Activated T-helper 2 cell treated with anti-CD3 and anti-CD28 coated beads, Interferon-gamma antibody, Interleukin-2, Interleukin-4, amounts not matched to agents 10 μg/mL and 5 μg/mL and 100 μg/mL, durations not matched to agents 14 hours and 24 hours and 36 hours (primary cell): ENCODE measurements around the gene IRF2BPL. TPM values are rescaled to one million over a fixed set of nuclear protein-coding genes. Genes with fewer than 3 reads are reported as not detected.
A peak's percentile ranks its signal among the peaks of the same experiment; 100 is the strongest.
"Not testable (repeated sequence)": the region's sequence is repeated elsewhere in the genome, so short reads cannot be mapped to it uniquely, and the experiment has no call there.

ENCODE experiments used
- DNase-seq: peaks from one replicate; pipeline ENCODE4 v3.0.0; 2021; ENCODE audit warnings: low spot score
- H3K27ac Mint-ChIP-seq: one replicate; pipeline ENCODE4 v1.8.0; 2021; ENCODE audit warnings: mixed read lengths
- H3K27me3 Mint-ChIP-seq: one replicate; pipeline ENCODE4 v1.8.0; 2021; ENCODE audit warnings: low read depth, mixed read lengths
- H3K36me3 Mint-ChIP-seq: one replicate; pipeline ENCODE4 v1.8.0; 2021; ENCODE audit warnings: low read depth, mixed read lengths
- H3K4me1 Mint-ChIP-seq: one replicate; pipeline ENCODE4 v1.8.0; 2021; ENCODE audit warnings: low read depth, mixed read lengths
- H3K4me3 Mint-ChIP-seq: one replicate; pipeline ENCODE4 v1.8.0; 2021; ENCODE audit warnings: low read depth, mild to moderate bottlenecking, moderate library complexity, mixed read lengths
- H3K9me3 Mint-ChIP-seq: one replicate; pipeline ENCODE4 v1.8.0; 2021; ENCODE audit warnings: mixed read lengths
- intact Hi-C: fragments of 100-400 bp; cut with micrococcal nuclease; formaldehyde crosslinking; loops from one replicate; pipeline ENCODE4 v1.15.1; 2023
- total RNA-seq: library from RNA; stranded (reverse); gene quantifications from 2 replicates; pipeline ENCODE4 v1.2.3, GENCODE V29; 2022

Gene IRF2BPL
- total RNA-seq, 1 donor from 2014 or later = 34.8 TPM

GRCh38 chr14:77025744-77026165 is 2.8 kb downstream of the IRF2BPL start:
- peak overlapping the region; percentile 72 for H3K4me3 Mint-ChIP-seq
- peaks cover 51% of the 10 kb centered on the region for H3K4me1 Mint-ChIP-seq
- DNase-seq = no peak
- no peak overlapping the region for H3K27ac Mint-ChIP-seq
- intact Hi-C loops = loop anchor here (5.0 kb wide), 1 partner anchor 277 kb away; no protein-coding TSS in a partner anchor
- H3K36me3 Mint-ChIP-seq = peaks cover 36% of the 10 kb centered on the region
- H3K9me3 Mint-ChIP-seq = no peaks in the 10 kb centered on the region
- H3K27me3 Mint-ChIP-seq = no peaks in the 10 kb centered on the region

GRCh38 chr14:77024171-77024691 is 4.3 kb downstream of the IRF2BPL start:
- Mint-ChIP-seq H3K27ac (peak overlapping the region; percentile 76), H3K4me1 (peaks cover 44% of the 10 kb centered on the region), H3K36me3 (peaks cover 36% of the 10 kb centered on the region), H3K27me3 (no peaks in the 10 kb centered on the region), H3K4me3 (peak overlapping the region; percentile 81), H3K9me3 (no peaks in the 10 kb centered on the region)
- peak; percentile 76 for DNase-seq
- intact Hi-C loops = loop anchor here (1.0 kb wide), 2 partner anchors 16 to 62 kb away; no protein-coding TSS in a partner anchor

- peaks cover 36% of the 10 kb centered on the region for H3K36me3 Mint-ChIP-seq
- H3K9me3 Mint-ChIP-seq = no peaks in the 10 kb centered on the region
- peak overlapping the region; percentile 58 for H3K27ac Mint-ChIP-seq
- intact Hi-C loops = loop anchor here (1.0 to 2.0 kb wide), 3 partner anchors 22 to 67 kb away; no protein-coding TSS in a partner anchor
- no peaks in the 10 kb centered on the region for H3K27me3 Mint-ChIP-seq
- H3K4me3 Mint-ChIP-seq = peak overlapping the region; percentile 43
- peaks cover 40% of the 10 kb centered on the region for H3K4me1 Mint-ChIP-seq
- DNase-seq = no peak
Measured at GRCh38 chr14:77023001-77023996, 5.2 kb downstream of the IRF2BPL start.

GRCh38 chr14:77022236-77022852 is 6.2 kb downstream of the IRF2BPL start:
- peaks cover 40% of the 10 kb centered on the region for H3K4me1 Mint-ChIP-seq
- peaks cover 36% of the 10 kb centered on the region for H3K36me3 Mint-ChIP-seq
- no peak for DNase-seq
- H3K27ac Mint-ChIP-seq = peak overlapping the region; percentile 58
- intact Hi-C loops = loop anchor here (2.0 kb wide), 2 partner anchors 22 to 44 kb away; no protein-coding TSS in a partner anchor
- H3K27me3 Mint-ChIP-seq = no peaks in the 10 kb centered on the region
- peak overlapping the region; percentile 43 for H3K4me3 Mint-ChIP-seq
- H3K9me3 Mint-ChIP-seq = no peaks in the 10 kb centered on the region

- H3K9me3 Mint-ChIP-seq, H3K4me3 Mint-ChIP-seq, DNase-seq, intact Hi-C loops, H3K27me3 Mint-ChIP-seq: not testable (repeated sequence)
- Mint-ChIP-seq H3K4me1 (peaks cover 40% of the 10 kb centered on the region), H3K27ac (peak overlapping the region; percentile 39), H3K36me3 (peaks cover 33% of the 10 kb centered on the region)
Measured at GRCh38 chr14:77021424-77021823, 7.1 kb downstream of the IRF2BPL start.

- intact Hi-C loops = no loop called here
- Mint-ChIP-seq H3K4me3 (no peak overlapping the region), H3K9me3 (no peaks in the 10 kb centered on the region), H3K4me1 (peaks cover 25% of the 10 kb centered on the region), H3K36me3 (peaks cover 12% of the 10 kb centered on the region), H3K27ac (no peak overlapping the region), H3K27me3 (no peaks in the 10 kb centered on the region)
- DNase-seq = no peak
Measured at GRCh38 chr14:77018785-77019184, 9.7 kb downstream of the IRF2BPL start.

- Mint-ChIP-seq H3K4me1 (peaks cover 15% of the 10 kb centered on the region), H3K27me3 (no peaks in the 10 kb centered on the region), H3K4me3 (no peak overlapping the region), H3K36me3 (peaks cover 2% of the 10 kb centered on the region), H3K9me3 (no peaks in the 10 kb centered on the region), H3K27ac (no peak overlapping the region)
- intact Hi-C loops = no loop called here
- DNase-seq = no peak
Measured at GRCh38 chr14:77017666-77018065, 10.8 kb downstream of the IRF2BPL start.

- H3K4me1 Mint-ChIP-seq = peaks cover 12% of the 10 kb centered on the region
- no peaks in the 10 kb centered on the region for H3K27me3 Mint-ChIP-seq
- H3K27ac Mint-ChIP-seq = no peak overlapping the region
- H3K9me3 Mint-ChIP-seq = no peaks in the 10 kb centered on the region
- no peak for DNase-seq
- intact Hi-C loops = no loop called here
- no peak overlapping the region for H3K4me3 Mint-ChIP-seq
- H3K36me3 Mint-ChIP-seq = no peaks in the 10 kb centered on the region
Measured at GRCh38 chr14:77014734-77015133, 13.8 kb downstream of the IRF2BPL start.

- DNase-seq = no peak
- H3K4me1 Mint-ChIP-seq = peaks cover 12% of the 10 kb centered on the region
- H3K4me3 Mint-ChIP-seq = no peak overlapping the region
- H3K9me3 Mint-ChIP-seq = no peaks in the 10 kb centered on the region
- no peaks in the 10 kb centered on the region for H3K27me3 Mint-ChIP-seq
- H3K36me3 Mint-ChIP-seq = no peaks in the 10 kb centered on the region
- no peak overlapping the region for H3K27ac Mint-ChIP-seq
- intact Hi-C loops = no loop called here
Measured at GRCh38 chr14:77014004-77014604, 14.4 kb downstream of the IRF2BPL start.

- no peaks in the 10 kb centered on the region for H3K27me3 Mint-ChIP-seq
- H3K4me3 Mint-ChIP-seq = no peak overlapping the region
- intact Hi-C loops = no loop called here
- H3K4me1 Mint-ChIP-seq = peaks cover 12% of the 10 kb centered on the region
- H3K36me3 Mint-ChIP-seq = no peaks in the 10 kb centered on the region
- H3K9me3 Mint-ChIP-seq = no peaks in the 10 kb centered on the region
- H3K27ac Mint-ChIP-seq = no peak overlapping the region
- no peak for DNase-seq
Measured at GRCh38 chr14:77012193-77012765, 16.2 kb downstream of the IRF2BPL start.

- Mint-ChIP-seq H3K27ac (no peak overlapping the region), H3K4me1 (peaks cover 14% of the 10 kb centered on the region), H3K9me3 (no peaks in the 10 kb centered on the region), H3K36me3 (no peaks in the 10 kb centered on the region), H3K4me3 (no peak overlapping the region), H3K27me3 (no peaks in the 10 kb centered on the region)
- intact Hi-C loops = no loop called here
- no peak for DNase-seq
Measured at GRCh38 chr14:77011245-77011644, 17.3 kb downstream of the IRF2BPL start.

- no peak overlapping the region for H3K4me3 Mint-ChIP-seq
- H3K27ac Mint-ChIP-seq = no peak overlapping the region
- intact Hi-C loops = no loop called here
- DNase-seq = no peak
- H3K9me3 Mint-ChIP-seq = no peaks in the 10 kb centered on the region
- H3K36me3 Mint-ChIP-seq = no peaks in the 10 kb centered on the region
- peaks cover 19% of the 10 kb centered on the region for H3K4me1 Mint-ChIP-seq
- H3K27me3 Mint-ChIP-seq = no peaks in the 10 kb centered on the region
Measured at GRCh38 chr14:77009014-77009413, 19.5 kb downstream of the IRF2BPL start.
